H1 (cell line): ENCODE results near the gene SLC7A14. TPM values are rescaled to one million over a fixed set of nuclear protein-coding genes. Genes with fewer than 3 reads are reported as not detected.

Experiments used
- GTF2F1 ChIP-seq: IDR thresholded peaks from 2 replicates; pipeline ENCODE4 v1.6.1; 2012; ENCODE audit warnings: low read depth, low read length, improper control_type of control experiment, borderline replicate concordance
- HDAC2 ChIP-seq, 2 experiments: fragments of 300-600 bp in 1 of 2; sonication (generic) in 1 of 2; IDR thresholded peaks; 2 replicates each; pipeline ENCODE4 v1.6.1; 2011 to 2012; ENCODE audit warnings: low read depth in 2 of 2, low read length in 2 of 2, mild to moderate bottlenecking in 2 of 2, moderate library complexity in 2 of 2, borderline replicate concordance in 1 of 2, inconsistent platforms in 1 of 2
- HDAC6 ChIP-seq: IDR thresholded peaks from one replicate; pipeline ENCODE4 v1.7.1; 2012; ENCODE audit warnings: low read depth, mild to moderate bottlenecking, inconsistent platforms, low read length, moderate library complexity
- NANOG ChIP-seq: IDR thresholded peaks from 2 replicates; pipeline ENCODE4 v1.6.1; 2011; ENCODE audit warnings: low read length, low read depth, mild to moderate bottlenecking, inconsistent platforms; ENCODE audit not compliant: insufficient read depth, poor library complexity, severe bottlenecking
- NRF1 ChIP-seq: IDR thresholded peaks from 2 replicates; pipeline ENCODE4 v1.6.1; 2011; ENCODE audit warnings: mild to moderate bottlenecking, low read depth, low read length, improper control_type of control experiment
- POLR2A ChIP-seq, 2 experiments: IDR thresholded peaks; 1 replicate in 1 of 2; 2 replicates in 1 of 2; pipeline ENCODE4 v1.6.1; 2011; ENCODE audit warnings: low read depth in 2 of 2, low read length in 2 of 2, mild to moderate bottlenecking in 2 of 2; ENCODE audit errors: control extremely low read depth in 1 of 2
- POU5F1 ChIP-seq: IDR thresholded peaks from 2 replicates; pipeline ENCODE4 v1.6.1; 2011; ENCODE audit warnings: low read depth, mild to moderate bottlenecking, low read length, moderate library complexity
- RBBP5 ChIP-seq: IDR thresholded peaks from 2 replicates; pipeline ENCODE4 v1.7.1; 2012; ENCODE audit warnings: low read depth, mild to moderate bottlenecking, inconsistent platforms, low read length, moderate library complexity, borderline replicate concordance
- TAF7 ChIP-seq: optimal IDR thresholded peaks from 2 replicates; pipeline ENCODE3; 2011; ENCODE audit warnings: low read depth, mild to moderate bottlenecking, inconsistent platforms, low read length, moderate library complexity, borderline replicate concordance
- TEAD4 ChIP-seq: IDR thresholded peaks from 2 replicates; pipeline ENCODE4 v1.6.1; 2012; ENCODE audit warnings: low read depth, low read length, inconsistent platforms, mixed read lengths
- polyA plus RNA-seq, 7 experiments: library from polyadenylated mRNA; depleted of rRNA in 3 of 7; stranded (reverse) in 5 of 7; unstranded in 2 of 7; fragments of >200 nt in 5 of 7; fragments of 200-250 nt in 2 of 7; gene quantifications; 1 replicate in 5 of 7; 2 replicates in 1 of 7; 4 replicates in 1 of 7; pipeline versions ENCODE4 v1.2.1 to v1.2.3, GENCODE V29; 2011 to 2013; ENCODE audit warnings: missing spikeins in 2 of 7, mixed read lengths in 2 of 7
- total RNA-seq: library from RNA; stranded (reverse); fragmentation: NEBNext Ultra II Directional; extraction: Animal tissue kit (Norgen Biotek cat#: 25700); gene quantifications from 2 replicates; pipeline ENCODE4 v1.2.1, GENCODE V29; 2021

Gene SLC7A14
- total and polyA plus RNA-seq, 2 of the 8 experiments (the other 6 are each of a cell fraction or from before 2014, with no cell fraction given), result 0.21 to 0.95 TPM

- no peak for TF ChIP-seq NANOG
- TF ChIP-seq POU5F1, result no peak
- no peak for TF ChIP-seq RBBP5
- TF ChIP-seq GTF2F1, result no peak
- TF ChIP-seq TEAD4, result no peak
- TF ChIP-seq HDAC6, result no peak
- TF ChIP-seq HDAC2 (IDR thresholded peaks at IDR 0.05; ENCODE audit: borderline replicate concordance in 1 of 2, low read depth in 2 of 2, low read length in 2 of 2), result no peak
- no peak for TF ChIP-seq TAF7
- no peak for TF ChIP-seq POLR2A (IDR thresholded peaks at IDR 0.05; ENCODE audit: control extremely low read depth in 1 of 2, low read depth in 2 of 2, low read length in 2 of 2)
- TF ChIP-seq NRF1, result no peak
- TF ChIP-seq, all 59 proteins: peak for 0
These were observed 12.2 kb upstream of the SLC7A14 start (continued) for GRCh38 chr3:170598091-170598502.
